IMR-90 (cell line): ENCODE results near the gene C11orf97. TPM values are rescaled to one million over a fixed set of nuclear protein-coding genes. Genes with fewer than 3 reads are reported as not detected.

ENCODE experiments used
- ATAC-seq: fragments of 200-7000 bp; cut with Tn5 transposase; 2 replicates; pipeline ENCODE4 v1.9.1; 2020; ENCODE audit warnings: low read depth, mild to moderate bottlenecking, moderate library complexity
- BruUV-seq: library from RNA; stranded (reverse); fragments of 400-500 nt; replicated peaks from 2 replicates; lab custom pipeline; 2021; lab: Mats Ljungman, UMichigan
- CTCF ChIA-PET: fragments of 300-600 bp; formaldehyde crosslinking; extraction: SDS; loops from one replicate; lab custom pipeline; 2021; ENCODE audit warnings: antibody characterized with exemption; lab: Yijun Ruan, JAX
- POLR2A ChIA-PET: fragments of 300-600 bp; sonication (Branson Sonifier 250); formaldehyde crosslinking; loops from one replicate; lab custom pipeline; 2022; ENCODE audit warnings: antibody characterized with exemption; ENCODE audit not compliant: unreplicated experiment; lab: Charles Lee
- DNase-seq: peaks from one replicate; pipeline ENCODE4 v3.0.0; 2013
- H2AFZ ChIP-seq: replicated peaks from 2 replicates; pipeline ENCODE3; 2013; ENCODE audit warnings: low read length, mild to moderate bottlenecking; ENCODE audit not compliant: poor library complexity
- H2AK5ac ChIP-seq: 2 replicates; pipeline ENCODE4 v1.6.1; 2013; ENCODE audit warnings: low read depth, low read length, inconsistent platforms
- H2AK9ac ChIP-seq: replicated peaks from 2 replicates; pipeline ENCODE3; 2013; ENCODE audit warnings: mild to moderate bottlenecking, low read depth, low read length, moderate library complexity; ENCODE audit not compliant: poor library complexity
- H2BK120ac ChIP-seq: 2 replicates; pipeline ENCODE4 v1.6.1; 2013; ENCODE audit warnings: low read depth, low read length, inconsistent platforms
- H2BK15ac ChIP-seq: 3 replicates; pipeline ENCODE4 v1.6.1; 2013; ENCODE audit warnings: low read depth, low read length, inconsistent platforms
- H2BK20ac ChIP-seq: 2 replicates; pipeline ENCODE4 v1.6.1; 2013; ENCODE audit warnings: low read depth, mild to moderate bottlenecking, inconsistent platforms, low read length, moderate library complexity
- H2BK5ac ChIP-seq: 2 replicates; pipeline ENCODE4 v1.6.1; 2013; ENCODE audit warnings: mild to moderate bottlenecking, low read depth, low read length, inconsistent platforms; ENCODE audit not compliant: poor library complexity, severe bottlenecking
- H3K14ac ChIP-seq: replicated peaks from 2 replicates; pipeline ENCODE4 v1.6.1; 2013; ENCODE audit warnings: low read depth, low read length, inconsistent platforms
- H3K18ac ChIP-seq: 2 replicates; pipeline ENCODE4 v1.6.1; 2013; ENCODE audit warnings: low read depth, low read length, control low read depth
- H3K23ac ChIP-seq: 2 replicates; pipeline ENCODE4 v1.6.1; 2013; ENCODE audit warnings: low read depth, low read length, inconsistent platforms
- H3K27ac ChIP-seq: 2 replicates; pipeline ENCODE4 v1.5.1; 2013; ENCODE audit warnings: mild to moderate bottlenecking, control low read depth, low read length; ENCODE audit not compliant: insufficient read depth
- H3K27me3 ChIP-seq: 2 replicates; pipeline ENCODE4 v1.6.1; 2013; ENCODE audit warnings: low read length; ENCODE audit not compliant: control insufficient read depth, insufficient read depth
- H3K36me3 ChIP-seq: 2 replicates; pipeline ENCODE4 v1.6.1; 2013; ENCODE audit warnings: low read length, mixed read lengths; ENCODE audit not compliant: control insufficient read depth, insufficient read depth
- H3K4ac ChIP-seq: 2 replicates; pipeline ENCODE4 v1.6.1; 2013; ENCODE audit warnings: low read depth, low read length, inconsistent platforms
- H3K4me1 ChIP-seq: 2 replicates; pipeline ENCODE4 v1.6.1; 2013; ENCODE audit warnings: low read length, mixed read lengths; ENCODE audit not compliant: control insufficient read depth, insufficient read depth
- H3K4me2 ChIP-seq: 2 replicates; pipeline ENCODE4 v1.6.1; 2013; ENCODE audit warnings: low read depth, mild to moderate bottlenecking, control low read depth, low read length, moderate library complexity
- H3K4me3 ChIP-seq: 2 replicates; pipeline ENCODE4 v1.5.1; 2013; ENCODE audit warnings: low read depth, mild to moderate bottlenecking, control low read depth, low read length, moderate library complexity; ENCODE audit not compliant: insufficient read depth
- H3K56ac ChIP-seq: 2 replicates; pipeline ENCODE4 v1.6.1; 2013; ENCODE audit warnings: low read length, inconsistent platforms; ENCODE audit not compliant: insufficient read depth; ENCODE audit errors: extremely low read depth
- H3K79me1 ChIP-seq, 2 experiments: 2 replicates each; pipeline ENCODE4 v1.6.1; 2013; ENCODE audit warnings: low read length in 2 of 2, inconsistent platforms in 1 of 2, low read depth in 1 of 2
- H3K9ac ChIP-seq: 2 replicates; pipeline ENCODE4 v1.6.1; 2013; ENCODE audit warnings: low read depth, low read length, control low read depth
- H3K9me1 ChIP-seq: 2 replicates; pipeline ENCODE4 v1.6.1; 2013; ENCODE audit warnings: low read length, inconsistent platforms; ENCODE audit not compliant: insufficient read depth
- H3K9me3 ChIP-seq: 2 replicates; pipeline ENCODE4 v1.6.1; 2013; ENCODE audit warnings: low read length; ENCODE audit not compliant: control insufficient read depth, insufficient read depth
- H4K20me1 ChIP-seq: 2 replicates; pipeline ENCODE4 v1.6.1; 2013; ENCODE audit warnings: low read length, inconsistent platforms; ENCODE audit not compliant: insufficient read depth
- H4K5ac ChIP-seq: 2 replicates; pipeline ENCODE4 v1.6.1; 2013; ENCODE audit warnings: mild to moderate bottlenecking, low read depth, low read length, control low read depth
- H4K8ac ChIP-seq, 2 experiments: 2 replicates each; pipeline ENCODE4 v1.6.1; 2013; ENCODE audit warnings: low read depth in 2 of 2, low read length in 2 of 2, control low read depth in 1 of 2, inconsistent platforms in 1 of 2
- H4K91ac ChIP-seq: 2 replicates; pipeline ENCODE4 v1.6.1; 2013; ENCODE audit warnings: low read depth, low read length, inconsistent platforms; ENCODE audit not compliant: insufficient read depth
- CEBPB ChIP-seq: IDR thresholded peaks from 2 replicates; pipeline ENCODE4 v1.6.1; 2012; ENCODE audit warnings: low read depth, low read length, improper control_type of control experiment
- MAFK ChIP-seq: IDR thresholded peaks from 2 replicates; pipeline ENCODE4 v1.6.1; 2012; ENCODE audit warnings: low read depth, low read length, improper control_type of control experiment
- MAZ ChIP-seq: IDR thresholded peaks from 2 replicates; pipeline ENCODE4 v1.6.1; 2012; ENCODE audit warnings: low read depth, mild to moderate bottlenecking, low read length, improper control_type of control experiment, moderate library complexity, borderline replicate concordance
- POLR2A ChIP-seq: IDR thresholded peaks from 2 replicates; pipeline ENCODE4 v1.6.1; 2012; ENCODE audit warnings: mild to moderate bottlenecking, low read depth, low read length
- WGBS, 2 experiments: methylation state at CpG; one replicate each; pipeline versions ENCODE4 v1.1.5 to v1.1.7; 2013; ENCODE audit warnings: missing lambda C conversion rate in 2 of 2; ENCODE audit not compliant: insufficient read length in 1 of 2; ENCODE audit errors: extremely low coverage in 2 of 2; 5-methylcytosine and 5-hydroxymethylcytosine counted together
- dilution Hi-C: fragments of 300-500 bp; cut with HindIII; formaldehyde crosslinking; loops from one replicate; pipeline ENCODE4 v1.14.3; 2018; ENCODE audit warnings: low sequenced_read_pairs; ENCODE audit not compliant: unreplicated experiment
- in situ Hi-C: fragments of 300-500 bp; cut with MboI; formaldehyde crosslinking; loops from 3 replicates; pipeline ENCODE4 v1.14.3; 2019; ENCODE audit warnings: low sequenced_read_pairs, inconsistent platforms, mixed read lengths
- intact Hi-C: fragments of 100-400 bp; cut with micrococcal nuclease; formaldehyde crosslinking; loops from 2 replicates; pipeline ENCODE4 v1.10.0; 2022
- polyA plus RNA-seq, 3 experiments: library from polyadenylated mRNA; depleted of rRNA; stranded (reverse); fragments of >200 nt; gene quantifications; 2 replicates each; pipeline ENCODE4 v1.2.3, GENCODE V29; 2012; ENCODE audit warnings: low replicate concordance in 1 of 3
- total RNA-seq: library from RNA; depleted of rRNA; stranded (reverse); fragments of >200 nt; gene quantifications from 2 replicates; pipeline ENCODE4 v1.2.3, GENCODE V29; 2012

The C11orf97 gene
- total and polyA plus RNA-seq, 2 of the 4 experiments (the other 2 are of a cell fraction), result not detected

GRCh38 chr11:94525546-94526324 lies 13.5 kb downstream of the C11orf97 start:
- no peak overlapping the region for H4K8ac ChIP-seq
- dilution Hi-C loops, result no loop called here
- intact Hi-C loops, result loop anchor here (5.0 kb wide), 1 partner anchor 1902 kb away; no protein-coding TSS in a partner anchor
- H2BK120ac ChIP-seq, result no peak overlapping the region
- ATAC-seq, result peak; percentile 56
- no peak overlapping the region for H3K14ac ChIP-seq
- POLR2A ChIA-PET, result no interaction called here
- no peaks in the 10 kb centered on the region for H3K4me1 ChIP-seq
- no peak overlapping the region for H3K56ac ChIP-seq
- CTCF ChIA-PET, result interaction anchor here (0.8 to 1.3 kb wide), 3 partner anchors 21 to 631 kb away, joined by 3 to 4 read pairs (median 4); no protein-coding TSS in a partner anchor
- H3K79me1 ChIP-seq, result no peaks in the 10 kb centered on the region
- no peaks in the 10 kb centered on the region for H3K36me3 ChIP-seq
- no peak overlapping the region for H3K18ac ChIP-seq
- no peak overlapping the region for H2BK15ac ChIP-seq
- H3K23ac ChIP-seq, result no peak overlapping the region
- no peaks in the 10 kb centered on the region for H3K9me1 ChIP-seq
- H3K4ac ChIP-seq, result no peak overlapping the region
- peak; percentile 74 for DNase-seq
- TF ChIP-seq MAFK, result no peak
- no peak for TF ChIP-seq MAZ
- TF ChIP-seq CEBPB, result no peak
- no peak for TF ChIP-seq POLR2A
- no peak overlapping the region for H2AFZ ChIP-seq
- H4K20me1 ChIP-seq, result no peaks in the 10 kb centered on the region
- WGBS, 2 experiments, result 30% methylated on average over 2 of the region's 5 CpGs; no CpG with 5 or more reads in 1 of the 2 experiments
- BruUV-seq, result no TSS peak
- no peak overlapping the region for H3K9ac ChIP-seq
- no peaks in the 10 kb centered on the region for H3K9me3 ChIP-seq
- H2BK5ac ChIP-seq, result no peak overlapping the region
- H3K4me3 ChIP-seq, result no peak overlapping the region
- H4K5ac ChIP-seq, result no peak overlapping the region
- no peak overlapping the region for H3K4me2 ChIP-seq
- no peak overlapping the region for H3K27ac ChIP-seq
- no peak overlapping the region for H4K91ac ChIP-seq
- H2AK9ac ChIP-seq, result no peak overlapping the region
- no peaks in the 10 kb centered on the region for H3K27me3 ChIP-seq
- no peak overlapping the region for H2BK20ac ChIP-seq
- in situ Hi-C loops, result loop anchor here (10.0 kb wide), 1 partner anchor 49 kb away; no protein-coding TSS in a partner anchor
- H2AK5ac ChIP-seq, result no peak overlapping the region
